ENCODE results near the gene HOXC6. TPM values are rescaled to one million over a fixed set of nuclear protein-coding genes. Genes with fewer than 3 reads are reported as not detected.

HOXC6 gene
- total RNA-seq, 1 experiment from 2014 or later, result not detected

Small RNA genes within 50 kb of the gene (microRNA-seq; reads per million reads assigned to microRNA genes)
- gene MIR196A2 (ENCODE audit: borderline number of aligned reads) (1.4 reads per million), gene MIR615 (ENCODE audit: borderline number of aligned reads) (not detected)

Other genes with a start within 250 kb of the HOXC6 start
- 0.09 TPM in 1 of 3 replicates, not detected in the others for gene HOXC13, start 89.6 kb upstream of the HOXC6 start, total RNA-seq (2021)
- not detected in 3 replicates for gene HOXC12, start 73.5 kb upstream of the HOXC6 start, total RNA-seq (2021)
- gene HOXC11, start 55.3 kb upstream of the HOXC6 start, total RNA-seq (2021), result not detected in 3 replicates
- not detected in 3 replicates for gene HOTAIR, start 53.5 kb upstream of the HOXC6 start, total RNA-seq (2021)
- gene HOXC10, start 43.3 kb upstream of the HOXC6 start, total RNA-seq (2021), result 0.09 TPM in 1 of 3 replicates, not detected in the others
- gene HOXC9, start 28.3 kb upstream of the HOXC6 start, total RNA-seq (2021), result not detected in 3 replicates
- not detected in 3 replicates for gene HOXC8, start 19.5 kb upstream of the HOXC6 start, total RNA-seq (2021)
- gene HOXC5, start 4.6 kb downstream of the HOXC6 start, total RNA-seq (2021), result not detected in 3 replicates
- gene HOXC4, start 25.4 kb downstream of the HOXC6 start, total RNA-seq (2021), result 0.14 to 0.46 TPM (median 0.30 TPM) in 3 replicates
- 19.2 to 27.5 TPM (median 26.3 TPM) in 3 replicates for gene SMUG1, start 160.5 kb downstream of the HOXC6 start, total RNA-seq (2021)

Measured in WTC11 (cell line).